ENCODE results near the gene ERLEC1.

DNA sequence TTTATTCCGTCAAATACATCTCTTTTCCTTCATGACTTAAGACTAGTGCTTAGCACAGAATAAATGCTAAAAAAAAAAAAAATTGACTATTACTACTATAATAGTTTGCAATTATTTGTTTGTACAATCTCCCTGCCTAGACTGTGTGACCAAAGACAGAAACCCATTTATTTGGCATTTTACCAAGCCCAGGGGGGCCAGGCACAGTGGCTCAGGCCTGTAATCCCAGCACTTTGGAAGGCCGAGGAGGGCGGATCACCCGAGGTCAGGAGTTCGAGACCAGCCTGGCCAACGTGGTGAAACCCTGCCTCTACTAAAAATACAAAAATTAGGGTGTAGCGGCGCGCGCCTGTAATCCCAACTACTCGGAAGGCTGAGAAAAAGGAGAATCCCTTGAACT lies 1.5 kb upstream of the ERLEC1 start:
- TF ChIP-seq, protein P1, sequence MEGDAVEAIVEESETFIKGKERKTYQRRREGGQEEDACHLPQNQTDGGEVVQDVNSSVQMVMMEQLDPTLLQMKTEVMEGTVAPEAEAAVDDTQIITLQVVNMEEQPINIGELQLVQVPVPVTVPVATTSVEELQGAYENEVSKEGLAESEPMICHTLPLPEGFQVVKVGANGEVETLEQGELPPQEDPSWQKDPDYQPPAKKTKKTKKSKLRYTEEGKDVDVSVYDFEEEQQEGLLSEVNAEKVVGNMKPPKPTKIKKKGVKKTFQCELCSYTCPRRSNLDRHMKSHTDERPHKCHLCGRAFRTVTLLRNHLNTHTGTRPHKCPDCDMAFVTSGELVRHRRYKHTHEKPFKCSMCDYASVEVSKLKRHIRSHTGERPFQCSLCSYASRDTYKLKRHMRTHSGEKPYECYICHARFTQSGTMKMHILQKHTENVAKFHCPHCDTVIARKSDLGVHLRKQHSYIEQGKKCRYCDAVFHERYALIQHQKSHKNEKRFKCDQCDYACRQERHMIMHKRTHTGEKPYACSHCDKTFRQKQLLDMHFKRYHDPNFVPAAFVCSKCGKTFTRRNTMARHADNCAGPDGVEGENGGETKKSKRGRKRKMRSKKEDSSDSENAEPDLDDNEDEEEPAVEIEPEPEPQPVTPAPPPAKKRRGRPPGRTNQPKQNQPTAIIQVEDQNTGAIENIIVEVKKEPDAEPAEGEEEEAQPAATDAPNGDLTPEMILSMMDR (IDR thresholded peaks at IDR 0.05; ENCODE audit: poor library complexity, severe bottlenecking) = no peak
- no peak for TF ChIP-seq POLR2AphosphoS5 (IDR thresholded peaks at IDR 0.05)
- no peak for TF ChIP-seq MXI1 (conservative IDR thresholded peaks at IDR 0.05; ENCODE audit: poor library complexity, severe bottlenecking)
- no peak for TF ChIP-seq EZH2 (IDR thresholded peaks at IDR 0.05; ENCODE audit: borderline replicate concordance, insufficient read depth, low read length, poor library complexity, severe bottlenecking)
- no peak for TF ChIP-seq RAD21 (conservative IDR thresholded peaks at IDR 0.05)

All from neural cell (in vitro differentiated cells).